Colonic mucosa (tissue), 4 donors: Measurements from ENCODE around the gene TANC1. TPM values are rescaled to one million over a fixed set of nuclear protein-coding genes. Genes with fewer than 3 reads are reported as not detected.

Source experiments
- DNase-seq: peaks from one replicate; pipeline ENCODE4 v3.0.0-alpha.2; 2020
- H3K27ac ChIP-seq: fragments of 200-600 bp; one replicate; pipeline ENCODE4 v1.8.0; 2021
- H3K27me3 ChIP-seq: fragments of 200-600 bp; one replicate; pipeline ENCODE4 v1.8.0; 2021
- H3K36me3 ChIP-seq: fragments of 200-600 bp; one replicate; pipeline ENCODE4 v1.8.0; 2021
- H3K4me1 ChIP-seq: fragments of 200-600 bp; one replicate; pipeline ENCODE4 v1.8.0; 2021; ENCODE audit warnings: mild to moderate bottlenecking
- H3K4me3 ChIP-seq: fragments of 200-600 bp; one replicate; pipeline ENCODE4 v1.8.0; 2021
- H3K9ac ChIP-seq, 2 donors: one replicate each; pipeline ENCODE4 v1.7.0; 2013; ENCODE audit warnings: control low read depth in 2 of 2, low read depth in 2 of 2, low read length in 2 of 2
- H3K9me3 ChIP-seq: fragments of 200-600 bp; one replicate; pipeline ENCODE4 v1.8.0; 2021
- CTCF ChIP-seq: fragments of 200-600 bp; IDR thresholded peaks from one replicate; pipeline ENCODE4 v1.8.0; 2022; ENCODE audit warnings: antibody characterized with exemption, mild to moderate bottlenecking
- intact Hi-C: fragments of 100-400 bp; cut with DNase I; formaldehyde crosslinking; loops from one replicate; pipeline ENCODE4 v1.14.1; 2022
- total RNA-seq, 2 donors: library from RNA; stranded (reverse); fragmentation: NEBNext Ultra II Directional in 1 of 2; extraction: Animal tissue kit (Norgen Biotek cat#: 25700) in 1 of 2; gene quantifications; one replicate each; pipeline ENCODE4 v1.2.1, GENCODE V29; 2021
- donor health status: healthy.
- donor health status: DM: no; HTN: no; CAD: no.
- donor health status: DM: no; HTN: no; CAD: no.

The TANC1 gene
- total RNA-seq, 2 donors from 2014 or later, result 28.3 to 32.7 TPM

- no peaks in the 10 kb centered on the region for H3K36me3 ChIP-seq
- no peaks in the 10 kb centered on the region for H3K9me3 ChIP-seq
- DNase-seq, result peak; percentile 36
- TF ChIP-seq CTCF, result no peak
- no peaks in the 10 kb centered on the region for H3K4me1 ChIP-seq
- intact Hi-C loops, result no loop called here
- peak overlapping the region; percentile 78 for H3K4me3 ChIP-seq
- peak overlapping the region; percentile 93 for H3K27ac ChIP-seq
- H3K27me3 ChIP-seq, result no peaks in the 10 kb centered on the region
- H3K9ac ChIP-seq, result peak overlapping the region; percentile 62 to 95
Measured at GRCh38 chr2:158967114-158967730, 1.2 kb upstream of the TANC1 start.

GRCh38 chr2:158967731-158968395 is 577 bp upstream of the TANC1 start:
- intact Hi-C loops, result no loop called here

GRCh38 chr2:158969162-158969714 is 798 bp downstream of the TANC1 start:
- no peaks in the 10 kb centered on the region for H3K4me1 ChIP-seq
- intact Hi-C loops, result no loop called here

More at GRCh38 chr2:158967731-158968395, 577 bp upstream of the TANC1 start:
- H3K27ac ChIP-seq, result peak overlapping the region; percentile 93
- peak overlapping the region; percentile 78 for H3K4me3 ChIP-seq
- TF ChIP-seq CTCF, result no peak
- DNase-seq, result peak; percentile 63
- no peaks in the 10 kb centered on the region for H3K4me1 ChIP-seq
- peak overlapping the region; percentile 62 to 95 for H3K9ac ChIP-seq
- no peaks in the 10 kb centered on the region for H3K36me3 ChIP-seq
- no peaks in the 10 kb centered on the region for H3K9me3 ChIP-seq
- no peaks in the 10 kb centered on the region for H3K27me3 ChIP-seq

GRCh38 chr2:158969715-158970240 is 1.3 kb downstream of the TANC1 start:
- intact Hi-C loops, result no loop called here
- DNase-seq, result peak; percentile 61
- Histone ChIP-seq H3K36me3 (no peaks in the 10 kb centered on the region), H3K27ac (peak overlapping the region; percentile 93), H3K9me3 (no peaks in the 10 kb centered on the region), H3K9ac (peak overlapping the region; percentile 85 to 95), H3K27me3 (no peaks in the 10 kb centered on the region), H3K4me1 (no peaks in the 10 kb centered on the region), H3K4me3 (peak overlapping the region; percentile 78)
- TF ChIP-seq CTCF, result no peak

More at GRCh38 chr2:158969162-158969714, 798 bp downstream of the TANC1 start:
- peak; percentile 38 for DNase-seq
- no peaks in the 10 kb centered on the region for H3K27me3 ChIP-seq
- H3K27ac ChIP-seq, result peak overlapping the region; percentile 93
- H3K9me3 ChIP-seq, result no peaks in the 10 kb centered on the region
- peak overlapping the region; percentile 78 for H3K4me3 ChIP-seq
- H3K36me3 ChIP-seq, result no peaks in the 10 kb centered on the region
- no peak for TF ChIP-seq CTCF
- peak overlapping the region; percentile 85 to 95 for H3K9ac ChIP-seq

- peak overlapping the region; percentile 85 to 95 for H3K9ac ChIP-seq
- no peak for TF ChIP-seq CTCF
- H3K36me3 ChIP-seq, result no peaks in the 10 kb centered on the region
- no peaks in the 10 kb centered on the region for H3K9me3 ChIP-seq
- DNase-seq, result peak; percentile 25
- no peaks in the 10 kb centered on the region for H3K4me1 ChIP-seq
- H3K27me3 ChIP-seq, result no peaks in the 10 kb centered on the region
- H3K27ac ChIP-seq, result peak overlapping the region; percentile 93
- intact Hi-C loops, result no loop called here
- H3K4me3 ChIP-seq, result peak overlapping the region; percentile 78
Measured at GRCh38 chr2:158970241-158970751, 1.9 kb downstream of the TANC1 start.
